ENCODE measurements around the gene TMPRSS5.
"Not testable (repeated sequence)": the region's sequence is repeated elsewhere in the genome, so short reads cannot be mapped to it uniquely, and the experiment has no call there.

TMPRSS5 gene

DNA sequence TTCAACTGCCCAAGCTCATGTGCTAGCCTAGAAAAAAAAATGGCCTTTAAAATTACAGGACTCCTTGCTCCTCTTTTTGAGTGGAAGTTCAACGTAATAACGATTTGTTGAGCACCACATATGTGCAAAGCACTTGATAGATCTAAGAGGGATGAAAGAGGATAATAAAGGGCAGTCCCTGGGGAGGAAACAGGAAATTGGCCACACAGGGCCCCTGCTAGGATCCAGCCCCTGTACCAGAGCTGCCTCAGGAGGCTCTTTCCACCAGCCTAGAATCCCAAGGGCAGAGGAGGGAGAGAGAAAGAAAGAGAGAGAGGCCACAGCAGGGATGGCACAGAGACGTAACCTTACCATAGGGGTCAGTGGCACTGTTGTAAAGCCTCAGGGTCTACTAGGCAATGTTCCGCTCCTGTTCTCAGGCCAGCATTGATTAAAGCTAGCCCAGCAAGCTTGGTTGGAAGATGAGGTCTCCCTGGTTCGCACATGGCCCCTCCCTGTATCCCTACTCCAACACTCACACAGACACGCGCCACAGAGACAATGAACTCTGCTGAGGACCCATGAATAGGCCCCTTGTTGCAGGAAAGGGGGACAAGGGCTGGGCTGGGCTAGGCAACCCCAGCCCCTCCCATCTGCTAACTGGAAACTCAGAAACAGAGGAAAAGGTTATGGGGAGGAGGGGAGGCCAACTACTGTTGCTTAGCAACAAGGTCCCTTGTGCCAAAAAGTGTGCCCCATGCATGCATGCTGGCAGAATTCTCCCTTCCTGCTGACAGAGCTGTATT, at the start of gene TMPRSS5:
TMPRSS5 (minus strand) TSS at position 438 of the 785 bp plus-strand sequence; CDS start at position 354, 84 bp downstream.
- DNase-seq, result no peak

DNA sequence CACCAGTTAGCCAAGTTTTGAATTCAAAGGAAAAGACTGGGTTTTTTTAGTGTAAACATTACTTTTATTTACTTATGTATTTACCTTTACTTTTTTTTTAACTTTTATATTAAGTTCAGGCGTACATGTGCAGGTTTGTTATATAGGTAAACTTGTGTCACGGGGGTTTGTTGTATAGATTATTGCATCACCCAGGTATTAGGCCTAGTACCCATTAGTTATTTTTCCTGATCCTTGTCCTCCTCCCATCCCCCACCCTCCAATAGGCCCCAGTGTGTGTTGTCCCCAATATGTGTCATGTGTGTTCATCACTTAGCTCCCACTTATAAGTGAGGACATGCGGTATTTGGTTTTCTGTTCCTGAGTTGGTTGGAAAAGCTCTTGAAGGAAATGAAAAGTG, 46.8 kb upstream of the TMPRSS5 start:
- no peak for DNase-seq

DNA sequence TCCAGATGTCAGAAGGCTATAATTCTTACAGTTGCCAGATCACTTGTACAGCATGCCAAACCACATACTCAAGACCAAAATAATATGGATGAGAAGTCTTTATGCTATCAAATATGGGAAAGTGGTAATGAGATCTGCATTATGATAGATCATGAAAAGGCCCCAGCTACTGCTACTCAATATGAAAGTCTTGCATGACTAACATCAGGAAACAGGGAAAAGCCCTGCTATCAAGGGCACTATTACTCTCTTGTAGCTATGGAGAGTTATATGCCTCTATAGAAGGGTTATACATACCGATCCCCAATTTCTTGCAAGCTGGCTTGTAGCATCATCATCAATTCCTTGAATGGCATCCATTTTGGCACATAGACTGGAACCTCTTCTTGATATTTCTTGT, 30.2 kb upstream of the TMPRSS5 start:
- DNase-seq, result no peak

DNA sequence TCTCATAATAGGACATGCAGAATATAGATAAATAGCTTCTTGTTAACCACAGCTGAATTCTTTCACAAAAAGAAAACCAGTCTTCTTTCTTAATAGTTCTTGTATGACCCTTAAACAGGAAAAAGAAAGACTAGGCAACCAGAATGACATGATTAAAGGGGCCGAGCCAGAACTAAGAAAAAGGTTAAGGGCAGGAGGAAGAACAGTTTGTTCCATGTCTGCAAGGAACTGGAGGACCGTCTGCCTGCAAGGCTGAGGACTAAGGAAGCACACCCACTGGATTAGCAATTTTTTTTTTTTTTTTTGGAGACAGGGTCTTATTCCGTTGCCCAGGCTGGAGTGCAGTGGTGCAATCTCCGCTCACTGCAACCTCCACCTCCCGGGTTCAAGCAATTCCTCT, 26.0 kb upstream of the TMPRSS5 start:
- no peak for DNase-seq

DNA sequence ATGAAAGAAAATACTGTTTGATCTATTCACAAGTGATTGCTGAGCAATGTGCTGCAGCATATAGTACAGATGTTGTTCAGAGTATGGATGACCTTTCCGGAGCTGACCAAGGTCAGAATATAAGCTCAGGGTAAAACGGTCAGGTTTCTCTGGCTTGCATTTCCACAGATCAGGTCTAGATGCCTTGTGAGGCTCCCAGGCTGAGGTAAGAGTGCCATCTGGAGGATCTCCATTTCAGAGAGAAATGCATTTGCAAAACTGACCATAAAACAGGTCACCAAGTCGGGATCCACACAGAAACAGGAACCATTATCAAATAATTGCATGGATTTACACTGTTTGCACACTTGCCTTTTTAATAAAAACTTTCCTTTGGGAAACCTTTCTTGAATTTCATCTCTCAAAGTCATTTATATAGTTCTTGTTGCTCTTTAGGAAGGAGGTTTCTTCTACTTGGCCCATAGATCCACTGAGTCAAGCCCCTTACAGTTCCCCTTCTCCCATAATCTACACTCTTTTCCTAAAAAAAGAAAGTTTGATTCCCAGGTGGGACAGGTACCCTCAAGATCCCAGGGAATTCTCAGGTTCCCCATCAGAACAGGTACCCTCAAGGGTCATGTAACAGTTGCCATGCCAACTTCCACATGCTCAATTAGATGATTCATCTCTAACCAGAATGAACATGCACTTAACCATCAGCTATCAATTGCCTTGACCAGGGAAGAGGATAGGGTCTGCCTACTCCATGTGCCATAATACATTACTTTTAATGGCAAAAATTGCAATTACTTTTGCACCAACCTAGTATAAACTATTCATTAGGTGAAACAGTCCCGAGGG, 25.0 kb upstream of the TMPRSS5 start:
- DNase-seq, result peak; percentile 32

DNA sequence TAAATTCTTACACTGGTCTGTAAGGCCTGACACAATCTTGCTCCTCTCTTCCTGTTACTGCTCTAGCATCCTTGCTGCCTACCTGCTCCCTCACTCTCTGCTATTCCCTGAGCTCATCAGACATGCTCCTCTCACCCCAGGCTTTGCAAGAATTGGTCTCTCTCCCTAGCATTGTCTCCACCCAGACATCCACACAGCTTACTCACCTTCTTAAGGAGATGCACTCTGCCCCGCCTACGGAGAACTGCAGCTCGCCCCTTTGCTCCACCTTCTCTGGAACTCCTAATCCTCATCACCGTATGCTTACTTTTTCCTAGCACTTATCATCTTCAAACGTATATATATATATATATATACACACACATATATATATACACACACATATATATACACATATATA, 23.3 kb upstream of the TMPRSS5 start:
- no peak for DNase-seq

DNA sequence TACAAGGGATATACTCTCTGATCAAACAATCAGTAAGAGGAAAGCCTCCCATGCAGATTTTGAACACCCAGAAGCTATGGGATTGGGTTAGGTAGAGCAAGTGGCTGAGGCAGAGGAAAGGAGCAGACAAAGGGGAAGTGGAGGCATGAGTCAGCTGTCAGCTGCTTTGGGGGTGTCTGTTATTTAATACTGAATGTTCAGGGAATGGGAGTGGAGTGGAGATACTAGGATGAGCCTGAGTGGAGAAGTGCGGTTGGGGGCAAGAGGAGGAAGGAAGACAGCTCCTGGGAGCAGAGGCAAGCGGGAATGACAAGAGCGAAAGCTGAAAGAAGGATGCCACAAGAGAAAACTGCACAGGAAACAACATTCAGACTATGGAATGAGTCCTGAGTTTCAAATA, 22.7 kb upstream of the TMPRSS5 start:
- DNase-seq, result no peak

DNA sequence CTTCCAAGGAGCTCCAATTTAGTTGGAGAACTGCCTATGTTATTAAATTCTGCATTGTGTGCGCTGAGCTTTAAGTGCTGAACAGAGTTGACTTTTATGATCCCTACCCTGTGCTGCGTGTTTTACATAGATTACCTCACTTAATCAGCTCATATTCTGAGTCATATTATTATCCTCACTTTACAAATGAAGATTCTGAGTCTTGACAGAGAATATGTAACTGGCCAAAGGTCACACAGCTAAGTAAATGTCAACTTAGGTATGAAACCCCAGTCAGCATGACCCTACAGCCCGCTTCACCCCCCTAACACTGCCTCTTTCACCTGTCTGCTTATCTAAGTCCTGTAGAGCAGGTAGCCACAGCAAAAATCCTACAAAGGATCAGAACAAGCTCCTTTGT, 19.8 kb upstream of the TMPRSS5 start:
- no peak for DNase-seq

DNA sequence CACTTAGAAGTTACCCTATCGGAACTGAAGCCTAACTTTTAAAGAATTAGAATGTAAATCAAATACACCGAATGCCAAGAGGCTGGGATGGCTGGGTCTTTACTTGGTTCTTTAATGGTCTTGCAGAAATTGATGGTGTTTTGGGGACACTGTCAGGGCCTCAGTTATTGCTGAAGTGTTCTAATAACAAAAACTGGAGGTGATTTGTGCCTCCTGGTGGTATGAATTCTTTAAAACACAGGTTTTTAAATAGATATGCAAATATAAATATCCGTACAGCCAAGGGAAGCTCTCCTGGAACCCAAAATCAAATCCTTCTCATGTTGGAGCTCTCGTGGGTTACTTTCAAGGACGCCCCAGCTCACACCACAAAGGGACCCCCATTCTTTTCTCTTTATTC, 19.3 kb upstream of the TMPRSS5 start:
- no peak for DNase-seq

DNA sequence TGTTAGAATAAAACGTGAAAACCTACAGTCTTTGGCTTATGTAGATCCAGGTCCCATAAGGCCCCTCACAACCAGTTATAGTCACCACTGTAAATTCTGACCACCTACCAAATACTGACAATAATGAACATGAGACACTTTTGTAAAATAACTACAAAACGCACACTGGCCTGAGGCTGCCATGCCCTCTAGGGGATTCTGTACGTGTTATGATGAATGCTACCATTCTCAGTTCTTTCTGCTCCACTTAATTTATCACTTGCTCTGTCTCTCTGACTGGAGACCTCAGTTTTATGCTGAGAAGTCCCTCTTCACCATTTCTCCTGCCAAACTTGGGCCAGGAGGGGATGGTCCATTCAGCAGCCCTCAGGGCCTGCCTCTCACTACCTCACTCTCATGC, 18.7 kb upstream of the TMPRSS5 start:
- no peak for DNase-seq

DNA sequence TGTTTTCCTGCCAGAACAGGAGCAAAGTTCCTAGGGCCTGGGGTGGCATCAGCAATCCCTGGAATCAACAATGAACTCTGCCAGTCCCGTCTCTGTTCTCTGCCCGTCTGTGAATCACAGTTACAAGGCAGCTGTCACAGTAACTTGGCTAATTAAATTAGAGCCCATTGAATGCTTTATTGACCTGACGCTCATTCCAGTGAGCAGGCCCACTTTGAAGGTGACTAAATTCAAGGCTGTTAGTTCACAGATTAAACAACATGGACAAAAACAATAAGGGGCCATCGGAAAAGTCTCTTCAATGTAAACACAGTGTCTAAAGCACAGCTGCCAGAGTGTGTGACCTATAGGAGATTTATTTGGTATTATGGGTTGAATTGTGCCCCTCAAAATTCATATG, 17.7 kb upstream of the TMPRSS5 start:
- DNase-seq, result peak; percentile 50

DNA sequence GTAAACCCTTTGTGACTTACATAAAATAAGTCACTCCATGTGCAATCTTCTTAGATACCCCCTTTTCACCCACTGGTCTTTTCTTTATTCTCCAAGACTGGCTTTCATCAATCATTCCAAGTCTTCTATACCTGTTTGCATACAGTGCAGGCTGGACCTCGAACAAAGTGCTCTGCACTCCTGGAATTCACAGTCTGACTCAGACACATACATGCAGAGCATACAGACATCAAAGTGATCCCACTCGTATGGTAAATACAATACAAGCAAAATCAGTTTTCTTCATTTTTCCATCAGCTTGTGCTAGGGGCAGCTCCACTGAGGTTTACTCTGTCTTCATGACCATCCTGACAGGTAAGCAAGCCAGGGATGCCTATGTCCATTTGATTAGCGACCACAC, 16.8 kb upstream of the TMPRSS5 start:
- DNase-seq, result no peak

DNA sequence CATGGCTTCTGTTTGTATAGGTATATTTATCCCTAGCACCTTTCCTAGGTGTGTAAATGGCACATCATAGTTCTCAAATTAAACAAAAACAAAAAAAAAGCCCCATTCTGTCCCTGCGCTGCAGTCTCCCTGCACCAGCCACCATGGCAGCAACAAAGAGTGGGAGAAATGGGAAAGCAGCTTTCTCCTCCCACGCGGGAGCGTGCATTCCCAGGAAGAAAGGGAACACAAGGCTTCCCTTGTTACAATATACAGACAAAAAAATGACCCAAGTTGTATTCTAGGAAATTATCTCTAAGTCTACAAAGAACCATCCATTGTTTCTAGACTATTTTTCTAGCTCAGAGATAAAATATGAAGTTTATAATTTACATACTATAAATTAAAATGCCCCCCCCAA, 16.1 kb upstream of the TMPRSS5 start:
- no peak for DNase-seq

DNA sequence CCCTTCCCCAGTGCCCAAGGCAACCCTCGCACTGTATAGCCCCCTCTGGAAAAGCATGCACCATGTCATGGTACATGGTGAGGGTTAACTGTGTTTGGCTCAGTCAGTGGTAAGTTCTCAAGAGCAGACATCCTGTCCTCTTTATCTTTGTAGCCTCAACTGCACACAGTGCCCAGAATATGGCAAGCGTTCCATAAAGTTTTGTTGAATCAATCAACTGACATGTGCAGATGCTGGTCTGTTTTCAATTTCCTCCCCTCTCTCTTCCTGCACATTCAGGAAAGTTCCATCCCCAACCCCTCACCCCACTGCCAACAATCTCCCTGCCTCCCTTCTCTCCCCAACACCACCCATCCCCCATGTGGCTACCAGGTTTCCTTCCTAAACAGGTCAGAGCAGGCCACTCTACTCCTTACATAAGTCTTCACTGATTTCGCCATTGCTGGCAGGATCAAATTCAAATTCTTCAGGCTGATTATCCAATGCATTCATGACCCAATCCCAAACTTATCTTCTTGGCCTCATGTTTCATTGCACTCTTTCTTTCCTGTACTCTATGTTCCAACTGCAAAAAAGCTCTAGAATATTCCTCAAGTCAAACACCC, 15.5 kb upstream of the TMPRSS5 start:
- no peak for DNase-seq

DNA sequence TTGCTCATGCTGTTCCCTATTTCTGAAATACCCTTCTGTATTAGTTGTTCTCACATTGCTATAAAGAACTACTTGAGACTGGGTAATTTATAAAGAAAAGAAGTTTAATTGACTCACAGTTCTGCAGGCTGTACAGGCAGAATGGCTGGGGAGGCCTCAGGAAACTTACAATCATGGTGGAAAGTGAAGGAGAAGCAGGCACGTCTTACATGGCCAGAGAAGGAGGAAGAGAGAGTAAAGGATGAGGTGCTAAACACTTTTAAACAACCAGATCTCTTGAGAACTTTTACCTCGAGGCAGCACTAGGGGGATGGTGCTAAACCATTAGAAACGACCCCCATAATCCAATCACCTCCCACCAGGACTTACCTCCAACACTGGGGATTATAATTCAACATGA, 14.4 kb upstream of the TMPRSS5 start:
- DNase-seq, result not testable (repeated sequence)

DNA sequence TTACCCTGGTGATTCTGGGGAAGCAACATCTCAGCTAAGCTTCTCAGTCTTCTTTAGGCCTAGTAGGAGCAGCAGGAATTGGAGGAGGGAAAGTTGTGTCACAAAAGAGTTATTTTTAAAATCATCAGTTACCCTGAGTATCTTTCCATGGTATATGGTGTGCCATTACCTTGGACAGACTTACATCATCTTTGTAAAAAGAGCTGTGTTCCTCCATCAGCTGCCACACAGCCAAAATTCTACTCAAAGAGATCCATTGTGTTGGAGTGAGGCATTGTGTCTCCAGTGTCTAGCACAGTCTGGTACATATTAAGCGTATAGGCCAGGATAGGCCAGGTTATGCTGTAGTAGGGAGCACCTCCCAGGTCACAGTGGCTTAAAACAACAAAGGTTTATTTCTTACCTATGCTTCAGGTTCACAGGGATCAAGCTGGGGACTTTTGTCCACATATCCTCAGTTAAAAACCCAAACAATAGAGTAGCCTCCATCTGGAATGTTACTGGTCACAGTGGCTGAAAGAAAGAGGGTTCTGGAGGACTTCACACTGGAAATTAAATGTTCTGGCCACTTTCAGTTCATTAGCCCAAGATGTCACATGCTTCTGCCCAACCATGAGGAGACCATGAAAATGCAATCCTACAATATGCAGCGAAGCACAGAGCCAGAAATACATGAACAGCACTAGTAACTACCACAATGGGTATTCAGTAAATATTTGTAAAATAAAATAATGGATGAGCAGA, 9.9 kb upstream of the TMPRSS5 start:
- no peak for DNase-seq

DNA sequence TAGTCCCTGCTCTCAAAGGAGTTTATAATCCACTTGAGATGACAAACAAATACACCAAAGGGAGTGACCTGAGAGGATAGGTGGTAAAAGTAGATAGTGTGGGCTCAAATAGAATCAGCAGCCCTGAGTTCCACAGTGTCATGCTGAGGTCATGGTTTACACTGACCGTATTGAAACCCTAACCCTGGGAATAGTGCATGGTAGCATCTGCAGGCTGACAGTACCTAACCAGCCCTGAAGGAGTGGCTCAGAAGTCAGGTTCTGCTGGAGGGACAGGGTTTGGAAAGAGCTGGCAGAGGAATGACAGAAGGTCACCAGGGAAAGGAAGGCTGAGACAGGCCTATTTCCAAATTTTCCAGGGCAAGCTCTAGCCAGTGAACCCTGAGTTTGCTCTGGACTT, 9.2 kb upstream of the TMPRSS5 start:
- DNase-seq, result no peak

DNA sequence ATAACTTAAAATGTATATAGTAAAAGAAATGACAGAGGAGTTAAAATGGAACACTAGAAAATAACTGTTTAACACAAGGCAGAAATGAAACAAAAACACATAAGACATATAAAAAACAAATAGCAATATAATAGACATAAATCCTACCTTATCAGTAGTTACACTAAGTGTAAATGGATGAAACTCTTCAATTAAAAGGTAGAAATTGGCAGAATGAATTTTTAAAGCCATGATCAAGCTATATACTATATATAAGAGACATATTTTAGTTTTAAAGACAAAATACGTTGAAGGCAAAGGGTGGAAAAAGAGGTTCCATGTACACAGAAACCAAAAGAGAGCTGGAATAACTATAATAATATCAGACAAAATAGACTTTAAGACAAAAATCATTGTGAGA, 4.9 kb upstream of the TMPRSS5 start:
- no peak for DNase-seq

DNA sequence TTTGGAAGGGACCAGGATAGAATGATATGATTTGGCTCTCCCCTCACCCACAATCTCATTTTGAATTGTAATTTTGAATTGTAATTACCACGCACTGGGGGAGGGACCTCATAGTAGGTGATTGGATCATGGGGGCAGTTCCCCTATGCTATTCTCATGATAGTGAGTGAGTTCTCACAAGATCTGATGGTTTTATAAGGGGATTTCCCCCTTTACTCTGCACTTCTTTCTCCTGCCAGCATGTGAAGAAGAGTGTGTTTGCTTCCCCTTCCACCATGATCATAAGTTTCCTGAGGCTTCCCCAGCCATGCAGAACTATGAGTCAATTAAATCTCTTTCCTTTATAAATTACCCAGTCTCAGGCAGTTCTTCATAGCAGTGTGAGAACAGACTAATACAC, 2.6 kb downstream of the TMPRSS5 start:
- DNase-seq, result not testable (repeated sequence)

DNA sequence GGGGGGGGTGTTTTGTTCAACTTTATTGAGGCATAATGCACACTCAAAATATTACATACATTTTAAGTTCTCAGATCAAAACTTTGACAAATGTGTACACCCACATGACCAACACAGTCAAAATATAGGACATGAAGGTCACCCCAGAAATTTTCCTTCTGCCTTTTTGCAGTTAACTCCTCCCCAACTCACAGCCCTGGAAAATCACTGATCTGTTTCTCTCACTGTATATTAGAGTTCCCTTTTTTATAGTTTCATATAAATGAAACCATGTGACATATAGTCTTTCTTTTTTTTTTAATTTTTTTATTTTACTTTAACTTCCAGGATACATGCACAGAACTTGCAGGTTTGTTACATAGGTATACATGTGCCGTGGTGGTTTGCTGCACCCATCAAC, 4.6 kb downstream of the TMPRSS5 start:
- DNase-seq, result no peak

DNA sequence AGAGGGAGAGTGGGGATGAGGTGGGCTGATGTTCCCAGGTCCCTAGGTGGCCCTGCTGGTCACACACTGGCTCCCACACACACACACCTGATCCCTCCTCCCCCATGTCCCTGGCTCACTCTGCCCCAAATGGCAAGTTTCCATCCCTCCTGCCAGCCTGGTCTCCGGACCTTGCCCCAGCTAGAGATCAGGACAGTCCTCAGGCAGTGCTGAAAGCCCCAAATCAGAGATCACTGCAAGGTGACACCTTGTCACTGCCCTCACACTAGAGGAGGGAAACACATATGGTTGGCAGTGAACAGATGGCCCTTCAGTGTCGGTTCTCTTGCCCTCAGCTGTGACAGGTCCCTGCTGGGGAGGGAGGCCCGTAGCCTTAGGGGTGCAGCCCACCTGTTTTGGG, 7.6 kb downstream of the TMPRSS5 start:
- no peak for DNase-seq

DNA sequence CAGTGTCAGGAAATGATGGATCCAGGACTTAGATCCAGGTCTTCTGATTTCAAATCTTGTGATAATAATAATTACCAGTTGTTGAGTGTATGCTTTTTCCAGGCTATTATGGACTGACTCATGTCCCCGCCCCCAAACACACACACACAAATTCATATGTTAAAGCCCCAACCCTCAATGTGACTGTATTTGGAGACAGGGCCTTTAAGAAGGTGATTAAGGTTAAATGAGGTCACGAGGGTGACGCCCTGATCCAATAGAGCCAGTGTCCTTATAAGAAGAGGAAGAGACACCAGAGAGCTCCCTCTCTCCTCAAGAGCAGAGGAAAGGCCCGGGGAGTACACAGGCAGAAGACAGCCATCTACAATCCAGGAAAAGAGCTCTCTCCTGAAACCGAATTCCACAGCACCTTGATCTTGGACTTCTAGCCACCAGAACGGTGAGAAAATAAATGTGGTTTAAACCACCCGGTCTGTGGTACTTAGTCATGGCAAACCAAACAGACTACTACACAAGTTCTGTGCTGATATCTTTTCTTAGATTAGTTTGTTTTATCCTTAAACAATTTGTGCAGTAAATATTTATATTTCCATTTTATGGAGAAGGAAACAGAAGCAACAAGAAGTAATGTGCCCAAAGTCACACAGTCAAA, 8.2 kb downstream of the TMPRSS5 start:
- DNase-seq, result no peak

DNA sequence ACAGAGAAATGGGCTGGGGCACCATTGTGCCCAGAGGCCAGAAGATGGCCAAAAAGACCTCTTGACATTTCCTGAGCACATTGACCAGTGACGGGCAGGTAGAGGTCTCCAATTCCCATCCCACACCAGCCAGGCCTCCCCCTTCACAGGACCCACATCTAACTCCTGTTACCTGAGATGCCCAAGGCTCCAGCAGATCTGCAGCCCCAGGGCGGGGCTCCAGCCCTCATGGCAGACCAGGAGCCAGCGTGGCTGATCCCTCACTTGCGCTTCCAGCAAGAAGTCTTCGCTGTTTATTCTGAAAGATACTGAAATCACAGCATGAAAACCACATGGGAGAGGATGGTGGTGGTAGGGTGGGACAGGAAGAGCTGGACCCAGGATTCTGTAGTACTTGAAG, 9.0 kb downstream of the TMPRSS5 start:
- no peak for DNase-seq
